ENCODE data around the gene DLG5.

Gene DLG5

DNA sequence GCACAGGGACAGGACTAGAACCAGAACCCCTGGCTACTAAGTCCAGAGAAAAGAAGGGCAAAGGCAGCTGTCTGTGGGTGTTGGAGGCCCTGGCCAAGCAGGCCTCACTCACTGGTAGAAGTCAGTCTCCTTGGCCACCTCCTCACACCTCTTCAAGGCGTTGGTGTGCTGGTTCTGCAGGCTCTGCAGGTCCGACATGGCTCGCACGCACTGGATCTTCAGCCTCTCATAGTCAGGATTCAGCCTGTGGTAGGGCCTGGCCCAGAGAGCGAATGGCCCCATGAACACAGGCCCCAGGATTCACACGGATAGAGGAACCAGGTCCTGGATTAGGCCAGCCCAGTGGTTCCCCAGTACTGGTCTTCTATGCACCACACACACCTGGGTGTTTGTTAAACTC is 72.4 kb downstream of the DLG5 start:
- TF ChIP-seq, protein P1, sequence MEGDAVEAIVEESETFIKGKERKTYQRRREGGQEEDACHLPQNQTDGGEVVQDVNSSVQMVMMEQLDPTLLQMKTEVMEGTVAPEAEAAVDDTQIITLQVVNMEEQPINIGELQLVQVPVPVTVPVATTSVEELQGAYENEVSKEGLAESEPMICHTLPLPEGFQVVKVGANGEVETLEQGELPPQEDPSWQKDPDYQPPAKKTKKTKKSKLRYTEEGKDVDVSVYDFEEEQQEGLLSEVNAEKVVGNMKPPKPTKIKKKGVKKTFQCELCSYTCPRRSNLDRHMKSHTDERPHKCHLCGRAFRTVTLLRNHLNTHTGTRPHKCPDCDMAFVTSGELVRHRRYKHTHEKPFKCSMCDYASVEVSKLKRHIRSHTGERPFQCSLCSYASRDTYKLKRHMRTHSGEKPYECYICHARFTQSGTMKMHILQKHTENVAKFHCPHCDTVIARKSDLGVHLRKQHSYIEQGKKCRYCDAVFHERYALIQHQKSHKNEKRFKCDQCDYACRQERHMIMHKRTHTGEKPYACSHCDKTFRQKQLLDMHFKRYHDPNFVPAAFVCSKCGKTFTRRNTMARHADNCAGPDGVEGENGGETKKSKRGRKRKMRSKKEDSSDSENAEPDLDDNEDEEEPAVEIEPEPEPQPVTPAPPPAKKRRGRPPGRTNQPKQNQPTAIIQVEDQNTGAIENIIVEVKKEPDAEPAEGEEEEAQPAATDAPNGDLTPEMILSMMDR (IDR thresholded peaks at IDR 0.05; ENCODE audit: borderline replicate concordance, control extremely low read depth, extremely low read depth, insufficient read depth, missing control alignments): no peak
- in situ Hi-C loops (cut with MboI; ENCODE audit: low sequenced_read_pairs, unreplicated experiment): no loop called here
- DNase-seq (ENCODE audit: low spot score): no peak

DNA sequence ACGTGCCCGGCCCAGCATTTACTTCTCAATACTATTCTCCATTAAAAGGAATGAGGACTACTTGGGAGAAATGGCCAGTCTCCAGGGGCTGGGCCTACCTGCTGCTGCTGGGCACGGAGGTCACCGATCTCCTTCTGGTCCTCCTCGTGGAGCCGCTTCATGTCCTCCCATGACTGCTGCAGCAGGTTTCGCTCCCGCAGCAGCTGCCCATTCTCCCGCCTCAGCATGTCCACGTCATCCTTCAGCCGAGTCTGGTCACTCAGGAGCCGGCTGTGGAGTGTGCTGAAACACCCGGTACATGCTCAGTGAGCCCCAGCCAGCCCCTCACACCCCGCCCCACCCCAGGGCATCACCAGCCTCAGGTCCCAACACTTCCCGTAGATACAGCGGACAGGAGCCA is 73.3 kb downstream of the DLG5 start:
- in situ Hi-C loops (cut with MboI; ENCODE audit: low sequenced_read_pairs, unreplicated experiment): no loop called here
- TF ChIP-seq, protein P1 (IDR thresholded peaks at IDR 0.05; ENCODE audit: borderline replicate concordance, control extremely low read depth, extremely low read depth, insufficient read depth, missing control alignments): no peak
- DNase-seq (ENCODE audit: low spot score): no peak

DNA sequence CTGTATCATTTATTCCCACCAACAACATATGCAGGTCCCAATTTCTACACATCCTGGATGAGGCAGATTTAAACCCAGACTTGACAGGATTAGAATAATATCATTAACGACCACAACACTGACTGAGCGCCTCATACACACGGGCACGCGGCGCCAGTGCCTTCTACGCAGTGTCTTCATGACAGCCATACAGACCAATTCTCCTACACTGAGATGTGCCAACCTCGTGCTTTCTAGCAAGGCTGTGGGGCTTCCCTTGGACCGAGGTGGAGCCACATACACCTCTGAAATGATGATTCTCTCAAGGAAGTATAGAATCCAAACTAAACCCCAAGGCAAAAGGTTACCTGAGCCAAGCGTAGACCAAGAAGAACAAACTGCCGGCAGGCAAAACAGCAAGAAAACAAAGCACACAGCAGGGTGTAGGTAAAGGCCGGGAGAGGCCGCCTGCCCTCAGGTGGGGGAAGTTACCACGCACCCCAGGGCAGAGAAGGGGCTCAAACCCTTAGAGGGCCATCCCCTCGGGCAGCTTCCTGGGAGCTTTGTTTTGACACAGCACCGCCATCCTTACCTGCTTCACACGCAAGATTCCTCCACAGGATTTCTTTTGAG is 75.8 kb downstream of the DLG5 start:
- DNase-seq (ENCODE audit: low spot score): no peak
- in situ Hi-C loops (cut with MboI; ENCODE audit: low sequenced_read_pairs, unreplicated experiment): no loop called here
- TF ChIP-seq, protein P1 (IDR thresholded peaks at IDR 0.05; ENCODE audit: borderline replicate concordance, control extremely low read depth, extremely low read depth, insufficient read depth, missing control alignments): no peak

DNA sequence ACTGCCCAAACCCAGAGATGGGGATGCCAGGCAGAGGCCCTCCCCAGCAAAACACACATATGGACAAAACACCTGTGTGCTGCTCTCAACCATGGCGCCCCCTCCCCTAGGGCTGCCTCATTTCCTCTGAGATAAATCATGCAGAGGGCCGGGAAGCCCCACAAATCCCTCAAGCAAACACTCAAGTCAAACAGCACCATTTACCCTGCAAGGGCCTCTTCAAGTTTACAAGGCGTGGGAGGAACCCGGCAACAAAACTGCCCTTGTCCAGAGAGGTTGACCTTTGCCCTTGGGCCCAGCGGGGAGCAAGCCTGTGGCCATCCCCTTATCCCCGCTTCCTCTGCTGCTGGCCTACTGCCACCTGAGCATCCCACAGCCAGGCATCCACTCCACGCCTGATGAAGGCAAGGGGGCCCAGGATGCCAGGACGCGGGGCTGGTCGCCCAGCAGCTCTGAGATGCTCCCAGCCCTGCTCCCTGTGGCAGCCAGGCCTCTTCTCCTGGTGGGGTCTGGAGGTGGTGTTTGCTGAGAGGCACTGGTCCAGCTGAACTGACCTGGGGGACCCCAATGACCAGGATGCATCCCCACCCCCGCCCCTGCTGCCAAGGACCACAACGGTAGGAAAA is 77.4 kb downstream of the DLG5 start:
- in situ Hi-C loops (cut with MboI; ENCODE audit: low sequenced_read_pairs, unreplicated experiment): no loop called here
- DNase-seq (ENCODE audit: low spot score): peak; percentile 54
- TF ChIP-seq, protein P1 (IDR thresholded peaks at IDR 0.05; ENCODE audit: borderline replicate concordance, control extremely low read depth, extremely low read depth, insufficient read depth, missing control alignments): no peak

DNA sequence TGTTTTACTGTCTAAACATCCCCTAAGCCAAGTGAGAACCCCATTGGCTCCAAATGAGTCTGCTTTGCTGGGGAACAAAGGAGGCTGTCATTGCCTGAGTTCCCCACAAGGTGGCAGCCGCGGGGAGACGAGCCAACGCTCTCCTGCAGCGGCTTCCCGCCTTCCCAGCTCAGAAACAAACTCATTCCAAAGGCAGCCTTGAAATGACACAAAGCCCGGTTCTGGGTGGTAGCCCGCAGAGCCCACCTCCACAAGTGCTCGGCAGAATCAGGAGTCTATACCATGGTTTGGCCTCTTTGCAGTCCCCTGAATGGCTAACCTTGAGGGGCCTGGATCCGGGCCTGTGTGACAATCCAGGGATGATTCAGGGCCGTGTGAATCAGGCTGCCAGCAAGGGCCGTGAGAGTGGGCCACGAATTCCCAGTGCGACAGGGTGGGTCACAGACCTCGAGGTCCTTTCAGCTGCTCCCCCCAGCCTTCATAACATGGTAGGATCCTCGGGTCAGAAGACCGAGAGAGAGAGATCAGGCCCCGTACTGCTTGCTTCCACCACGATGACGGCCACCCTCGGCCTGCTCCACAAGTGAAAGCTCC is 79.7 kb downstream of the DLG5 start:
- DNase-seq (ENCODE audit: low spot score): peak; percentile 84
- in situ Hi-C loops (cut with MboI; ENCODE audit: low sequenced_read_pairs, unreplicated experiment): no loop called here
- TF ChIP-seq, protein P1 (IDR thresholded peaks at IDR 0.05; ENCODE audit: borderline replicate concordance, control extremely low read depth, extremely low read depth, insufficient read depth, missing control alignments): peak; percentile 83

DNA sequence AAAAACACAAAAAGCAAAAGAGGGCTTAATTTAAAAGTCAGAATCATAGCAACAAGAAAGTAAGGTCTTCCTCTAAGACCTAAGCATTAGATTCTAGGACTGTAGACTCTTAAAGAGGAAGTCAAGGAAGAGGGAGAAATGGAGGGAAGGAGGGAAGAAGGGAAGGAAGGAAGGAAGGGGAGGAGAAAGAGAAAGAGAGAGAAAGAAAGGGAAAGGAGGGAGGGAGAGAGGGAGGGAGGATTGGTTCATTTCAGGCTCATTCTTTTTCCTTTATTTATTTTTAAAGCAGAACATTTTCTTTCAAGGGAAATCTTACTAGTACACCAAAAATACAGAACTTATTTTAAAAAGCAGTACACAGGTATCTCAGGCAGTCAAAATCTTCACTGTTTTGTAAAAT is 81.1 kb downstream of the DLG5 start:
- in situ Hi-C loops (cut with MboI; ENCODE audit: low sequenced_read_pairs, unreplicated experiment): no loop called here
- TF ChIP-seq, protein P1 (IDR thresholded peaks at IDR 0.05; ENCODE audit: borderline replicate concordance, control extremely low read depth, extremely low read depth, insufficient read depth, missing control alignments): no peak

More for the DNA sequence above, 81.1 kb downstream of the DLG5 start:
- DNase-seq (ENCODE audit: low spot score): no peak
